ENCODE measurements around the gene RPF1.

- TF ChIP-seq CTCF (IDR thresholded peaks at IDR 0.05), result no peak
- no peak for TF ChIP-seq NR3C1 (CRISPR knock-in tag; conservative IDR thresholded peaks at IDR 0.05; ENCODE audit: low read depth)
- TF ChIP-seq SP1 (CRISPR knock-in tag; conservative IDR thresholded peaks at IDR 0.05), result no peak
- TF ChIP-seq ZMAT4 (CRISPR knock-in tag; IDR thresholded peaks at IDR 0.05), result no peak
- no peak for TF ChIP-seq ZNF423 (CRISPR knock-in tag; IDR thresholded peaks at IDR 0.05)
- no peak for TF ChIP-seq JUN (CRISPR knock-in tag; IDR thresholded peaks at IDR 0.05)
These were observed 29.4 kb downstream of the RPF1 start for GRCh38 chr1:84508510-84508909.

All from WTC11 (cell line).